Ishikawa (cell line): ENCODE measurements around the gene PPP2R5B.

Source experiments
- CEBPB ChIP-seq: IDR thresholded peaks from 2 replicates; pipeline ENCODE4 v1.6.1; 2012
- EP300 ChIP-seq: IDR thresholded peaks from 2 replicates; pipeline ENCODE4 v1.6.1; 2012; ENCODE audit warnings: borderline replicate concordance
- FOXM1 ChIP-seq: IDR thresholded peaks from 2 replicates; pipeline ENCODE4 v1.6.1; 2012; ENCODE audit warnings: low read depth, borderline replicate concordance
- NFIC ChIP-seq: IDR thresholded peaks from 2 replicates; pipeline ENCODE4 v1.6.1; 2012
- RAD21 ChIP-seq: IDR thresholded peaks from 2 replicates; pipeline ENCODE4 v1.6.1; 2012; ENCODE audit warnings: low read depth
- TAF1 ChIP-seq: IDR thresholded peaks from 2 replicates; pipeline ENCODE4 v1.6.1; 2012; ENCODE audit warnings: low read depth, mild to moderate bottlenecking
- TCF12 ChIP-seq: IDR thresholded peaks from 2 replicates; pipeline ENCODE4 v1.6.1; 2012; ENCODE audit warnings: low read depth
- TEAD4 ChIP-seq: IDR thresholded peaks from 2 replicates; pipeline ENCODE4 v1.6.1; 2012
- YY1 ChIP-seq: IDR thresholded peaks from 2 replicates; pipeline ENCODE4 v1.6.1; 2012; ENCODE audit warnings: low read depth
- TF ChIP-seq, protein P1 (sequence below): IDR thresholded peaks from 2 replicates; pipeline ENCODE4 v1.6.1; 2012; ENCODE audit warnings: low read depth, mild to moderate bottlenecking
- TF ChIP-seq, protein P2 (sequence below): IDR thresholded peaks from 2 replicates; pipeline ENCODE4 v1.6.1; 2012
- TF ChIP-seq, protein P3 (sequence below): IDR thresholded peaks from 2 replicates; pipeline ENCODE4 v1.6.1; 2012

DNA sequence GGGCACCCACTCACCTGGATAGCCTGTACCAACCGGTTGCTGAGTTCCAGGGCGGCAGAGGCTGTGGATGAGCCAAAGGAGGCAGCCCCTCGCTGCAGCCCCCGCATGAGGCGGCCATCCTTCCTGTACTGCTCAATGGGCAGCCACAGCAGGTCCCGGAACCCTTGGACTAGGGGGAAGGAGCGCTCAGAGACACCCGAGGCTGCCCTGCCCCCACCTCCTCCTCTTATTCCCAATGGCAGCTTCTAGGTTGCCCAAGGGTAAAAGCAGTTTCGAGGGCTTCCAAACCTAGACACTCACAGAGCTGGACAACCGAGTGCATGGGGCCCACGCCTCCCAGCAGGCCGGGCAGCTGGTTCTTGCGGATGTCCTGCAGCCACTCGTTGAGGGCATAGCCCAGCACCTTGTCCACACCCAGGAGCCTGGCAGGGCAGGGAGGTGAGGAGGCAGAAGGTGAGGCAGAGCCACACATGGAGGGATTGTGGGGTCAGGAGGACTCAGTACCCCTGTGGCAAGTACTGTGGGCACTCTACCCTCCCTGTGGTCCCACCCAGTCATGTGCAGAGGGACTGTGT is 28.0 kb upstream of the PPP2R5B start:
- TF ChIP-seq CEBPB (no peak), YY1 (no peak), FOXM1 (no peak), TAF1 (no peak), EP300 (no peak), RAD21 (no peak), TEAD4 (no peak), NFIC (no peak), TCF12 (no peak)
- TF ChIP-seq, protein P1, sequence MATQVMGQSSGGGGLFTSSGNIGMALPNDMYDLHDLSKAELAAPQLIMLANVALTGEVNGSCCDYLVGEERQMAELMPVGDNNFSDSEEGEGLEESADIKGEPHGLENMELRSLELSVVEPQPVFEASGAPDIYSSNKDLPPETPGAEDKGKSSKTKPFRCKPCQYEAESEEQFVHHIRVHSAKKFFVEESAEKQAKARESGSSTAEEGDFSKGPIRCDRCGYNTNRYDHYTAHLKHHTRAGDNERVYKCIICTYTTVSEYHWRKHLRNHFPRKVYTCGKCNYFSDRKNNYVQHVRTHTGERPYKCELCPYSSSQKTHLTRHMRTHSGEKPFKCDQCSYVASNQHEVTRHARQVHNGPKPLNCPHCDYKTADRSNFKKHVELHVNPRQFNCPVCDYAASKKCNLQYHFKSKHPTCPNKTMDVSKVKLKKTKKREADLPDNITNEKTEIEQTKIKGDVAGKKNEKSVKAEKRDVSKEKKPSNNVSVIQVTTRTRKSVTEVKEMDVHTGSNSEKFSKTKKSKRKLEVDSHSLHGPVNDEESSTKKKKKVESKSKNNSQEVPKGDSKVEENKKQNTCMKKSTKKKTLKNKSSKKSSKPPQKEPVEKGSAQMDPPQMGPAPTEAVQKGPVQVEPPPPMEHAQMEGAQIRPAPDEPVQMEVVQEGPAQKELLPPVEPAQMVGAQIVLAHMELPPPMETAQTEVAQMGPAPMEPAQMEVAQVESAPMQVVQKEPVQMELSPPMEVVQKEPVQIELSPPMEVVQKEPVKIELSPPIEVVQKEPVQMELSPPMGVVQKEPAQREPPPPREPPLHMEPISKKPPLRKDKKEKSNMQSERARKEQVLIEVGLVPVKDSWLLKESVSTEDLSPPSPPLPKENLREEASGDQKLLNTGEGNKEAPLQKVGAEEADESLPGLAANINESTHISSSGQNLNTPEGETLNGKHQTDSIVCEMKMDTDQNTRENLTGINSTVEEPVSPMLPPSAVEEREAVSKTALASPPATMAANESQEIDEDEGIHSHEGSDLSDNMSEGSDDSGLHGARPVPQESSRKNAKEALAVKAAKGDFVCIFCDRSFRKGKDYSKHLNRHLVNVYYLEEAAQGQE = no peak
- TF ChIP-seq, protein P2, sequence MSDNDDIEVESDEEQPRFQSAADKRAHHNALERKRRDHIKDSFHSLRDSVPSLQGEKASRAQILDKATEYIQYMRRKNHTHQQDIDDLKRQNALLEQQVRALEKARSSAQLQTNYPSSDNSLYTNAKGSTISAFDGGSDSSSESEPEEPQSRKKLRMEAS = no peak
- TF ChIP-seq, protein P3, sequence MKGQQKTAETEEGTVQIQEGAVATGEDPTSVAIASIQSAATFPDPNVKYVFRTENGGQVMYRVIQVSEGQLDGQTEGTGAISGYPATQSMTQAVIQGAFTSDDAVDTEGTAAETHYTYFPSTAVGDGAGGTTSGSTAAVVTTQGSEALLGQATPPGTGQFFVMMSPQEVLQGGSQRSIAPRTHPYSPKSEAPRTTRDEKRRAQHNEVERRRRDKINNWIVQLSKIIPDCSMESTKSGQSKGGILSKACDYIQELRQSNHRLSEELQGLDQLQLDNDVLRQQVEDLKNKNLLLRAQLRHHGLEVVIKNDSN = no peak
